Hematopoietic multipotent progenitor cell treated with erythropoietin and hydrocortisone succinate and interleukin-3 and kit ligand, for 15 days (in vitro differentiated cells): ENCODE measurements around the gene CCR6.

Experiments
- DNase-seq: peaks from one replicate; pipeline ENCODE4 v3.0.0-alpha.2; 2015; ENCODE audit warnings: low spot score

Gene CCR6

GRCh38 chr6:167098825-167099225 lies 24.1 kb upstream of the CCR6 start:
- no peak for DNase-seq

GRCh38 chr6:167099707-167100106 lies 23.2 kb upstream of the CCR6 start:
- DNase-seq, result no peak

GRCh38 chr6:167100241-167100674 lies 22.6 kb upstream of the CCR6 start:
- DNase-seq, result no peak

GRCh38 chr6:167102318-167102717 lies 20.6 kb upstream of the CCR6 start:
- no peak for DNase-seq

- no peak for DNase-seq
Observed at GRCh38 chr6:167103041-167103891, 19.6 kb upstream of the CCR6 start.

- DNase-seq, result no peak
Observed at GRCh38 chr6:167104388-167104787, 18.5 kb upstream of the CCR6 start.

GRCh38 chr6:167105060-167105459 lies 17.8 kb upstream of the CCR6 start:
- DNase-seq, result no peak

GRCh38 chr6:167106406-167106805 lies 16.5 kb upstream of the CCR6 start:
- DNase-seq, result no peak

GRCh38 chr6:167107787-167108186 lies 15.1 kb upstream of the CCR6 start:
- DNase-seq, result no peak

GRCh38 chr6:167108278-167108677 lies 14.6 kb upstream of the CCR6 start:
- no peak for DNase-seq

GRCh38 chr6:167109651-167110050 lies 13.2 kb upstream of the CCR6 start:
- DNase-seq, result no peak

GRCh38 chr6:167111597-167111996 lies 11.3 kb upstream of the CCR6 start:
- DNase-seq, result no peak

GRCh38 chr6:167112421-167112820 lies 10.5 kb upstream of the CCR6 start:
- no peak for DNase-seq

GRCh38 chr6:167113047-167113754 lies 9.7 kb upstream of the CCR6 start:
- DNase-seq, result no peak

GRCh38 chr6:167113935-167114910 lies 8.7 kb upstream of the CCR6 start:
- DNase-seq, result no peak

GRCh38 chr6:167115054-167115453 lies 7.8 kb upstream of the CCR6 start:
- DNase-seq, result no peak

GRCh38 chr6:167116109-167116837 lies 6.6 kb upstream of the CCR6 start:
- DNase-seq, result no peak

- no peak for DNase-seq
Observed at GRCh38 chr6:167116838-167117228, 6.1 kb upstream of the CCR6 start.

GRCh38 chr6:167118006-167118405 lies 4.9 kb upstream of the CCR6 start:
- no peak for DNase-seq

- no peak for DNase-seq
Observed at GRCh38 chr6:167118839-167119238, 4.1 kb upstream of the CCR6 start.
